Measurements from ENCODE around the gene NOPCHAP1.

The NOPCHAP1 gene

GRCh38 chr12:105025890-105026289, 39.8 kb downstream of the NOPCHAP1 start:
- DNase-seq: no peak

GRCh38 chr12:105026411-105026810, 40.3 kb downstream of the NOPCHAP1 start:
- DNase-seq: no peak

DNA sequence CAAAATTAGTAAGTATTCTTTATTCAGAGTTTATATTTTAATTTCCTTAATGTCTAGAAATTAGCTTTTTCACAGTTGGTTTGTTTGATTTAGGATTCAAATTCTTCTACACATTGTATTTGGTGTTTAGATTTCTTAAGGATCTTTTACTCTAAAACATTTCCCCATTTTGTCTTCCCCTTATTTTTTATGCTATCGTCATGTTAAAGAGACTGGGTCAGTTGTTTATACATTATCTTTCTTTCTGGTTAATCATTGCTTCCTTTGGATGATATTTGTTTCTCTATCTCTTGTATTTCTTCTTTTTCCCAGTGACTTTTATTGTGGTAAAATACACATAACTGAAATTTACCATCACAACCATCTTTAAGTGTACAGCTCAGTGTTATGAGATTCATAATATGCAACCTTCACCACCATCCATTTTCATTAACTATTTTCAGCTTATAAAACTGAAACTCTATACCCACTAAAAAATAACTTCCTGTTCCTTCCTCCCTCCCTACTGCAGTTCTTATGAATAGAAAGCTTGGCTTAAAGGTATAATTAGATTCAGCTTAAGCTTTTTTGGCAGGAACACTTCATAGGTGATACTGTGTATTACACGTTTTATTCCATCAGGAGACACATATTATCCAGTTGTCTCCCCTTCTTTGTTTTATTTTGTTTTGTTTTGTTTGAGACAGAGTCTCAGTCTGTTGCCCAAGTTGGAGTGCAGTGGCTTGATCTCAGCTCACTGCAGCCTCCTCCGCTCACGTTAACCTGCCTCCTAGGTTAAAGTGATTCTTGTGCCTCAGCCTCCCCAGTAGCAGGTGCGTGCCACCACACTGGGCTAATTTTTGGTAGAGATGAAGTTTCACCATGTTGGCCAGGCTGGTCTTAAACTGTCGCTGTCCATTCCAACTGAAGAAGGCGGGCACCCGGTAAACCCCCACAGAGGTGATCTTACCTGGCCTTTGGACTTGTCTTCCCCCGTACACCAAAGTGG, 45.0 kb downstream of the NOPCHAP1 start:
- peak; percentile 24 for DNase-seq

GRCh38 chr12:105032703-105033357, 46.7 kb downstream of the NOPCHAP1 start:
- DNase-seq: no peak

DNA sequence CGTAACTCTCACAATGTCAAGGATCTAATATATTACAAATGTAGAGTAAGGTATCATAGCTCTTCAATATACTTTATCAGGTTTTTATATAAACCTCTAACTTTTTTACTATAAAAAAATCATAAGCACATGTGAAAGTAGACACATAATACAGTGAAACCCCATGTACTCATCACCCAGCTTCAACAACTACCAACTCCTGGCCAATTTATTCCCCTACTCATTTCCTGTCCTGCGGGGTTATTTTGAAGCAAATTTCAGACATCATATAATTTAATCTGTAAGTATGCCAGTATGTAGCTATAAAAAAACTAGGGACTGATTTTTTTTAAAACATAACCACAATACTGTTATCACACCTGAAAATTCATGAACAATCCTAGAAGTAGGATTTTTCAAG, 47.7 kb downstream of the NOPCHAP1 start:
- DNase-seq: no peak

All from hematopoietic multipotent progenitor cell treated with erythropoietin and hydrocortisone succinate and interleukin-3 and kit ligand, for 4 days (in vitro differentiated cells).